ENCODE measurements around the gene PROCR.

PROCR gene

DNA sequence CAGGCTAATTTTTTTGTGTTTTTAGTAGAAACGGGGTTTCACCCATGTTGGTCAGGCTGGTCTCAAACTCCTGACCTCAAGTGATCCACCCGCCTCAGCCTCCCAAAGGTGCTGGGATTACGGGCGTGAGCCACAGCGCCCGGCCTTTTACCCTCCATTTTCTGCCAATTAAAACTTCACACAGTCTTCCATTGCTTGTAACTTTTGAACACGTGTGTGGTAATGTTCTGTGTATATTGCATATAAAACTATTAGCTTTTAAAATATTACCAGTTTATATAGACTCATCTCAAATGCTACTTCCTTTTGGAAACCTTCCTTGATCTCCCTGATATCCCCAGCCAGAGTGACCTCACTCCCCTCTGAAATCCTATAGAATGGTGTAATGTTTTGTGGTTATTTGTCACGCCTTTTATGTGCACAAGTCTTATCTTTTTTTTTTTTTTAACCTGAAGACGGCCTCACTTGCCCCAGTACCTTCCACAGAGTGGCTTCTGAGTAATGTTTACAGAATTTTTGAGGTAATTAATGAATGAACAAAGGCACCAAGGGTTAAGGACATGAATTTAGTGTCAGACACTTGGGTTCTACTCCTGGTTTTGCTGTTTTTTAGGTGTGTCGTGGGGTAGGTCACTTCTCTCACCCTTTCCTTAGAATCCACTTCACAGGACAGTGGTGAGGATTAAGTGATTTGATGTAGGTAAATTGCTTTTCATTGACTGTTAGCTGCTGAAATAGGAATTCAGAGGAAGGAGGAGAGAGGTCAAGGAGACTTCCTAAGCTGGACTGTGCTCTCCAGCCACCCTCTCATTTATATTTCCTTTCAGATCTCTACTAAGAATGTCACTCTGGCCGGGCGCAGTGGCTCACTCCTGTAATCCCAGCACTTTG lies 43.4 kb downstream of the PROCR start:
- TF ChIP-seq POLR2A (IDR thresholded peaks at IDR 0.05; ENCODE audit: extremely low read depth, insufficient read length): no peak
- TF ChIP-seq MYC (IDR thresholded peaks at IDR 0.05; ENCODE audit: low read depth, low read length): no peak
- TF ChIP-seq, protein P1, sequence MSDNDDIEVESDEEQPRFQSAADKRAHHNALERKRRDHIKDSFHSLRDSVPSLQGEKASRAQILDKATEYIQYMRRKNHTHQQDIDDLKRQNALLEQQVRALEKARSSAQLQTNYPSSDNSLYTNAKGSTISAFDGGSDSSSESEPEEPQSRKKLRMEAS (IDR thresholded peaks at IDR 0.05; ENCODE audit: low read depth, low read length): no peak
- TF ChIP-seq, protein P2, sequence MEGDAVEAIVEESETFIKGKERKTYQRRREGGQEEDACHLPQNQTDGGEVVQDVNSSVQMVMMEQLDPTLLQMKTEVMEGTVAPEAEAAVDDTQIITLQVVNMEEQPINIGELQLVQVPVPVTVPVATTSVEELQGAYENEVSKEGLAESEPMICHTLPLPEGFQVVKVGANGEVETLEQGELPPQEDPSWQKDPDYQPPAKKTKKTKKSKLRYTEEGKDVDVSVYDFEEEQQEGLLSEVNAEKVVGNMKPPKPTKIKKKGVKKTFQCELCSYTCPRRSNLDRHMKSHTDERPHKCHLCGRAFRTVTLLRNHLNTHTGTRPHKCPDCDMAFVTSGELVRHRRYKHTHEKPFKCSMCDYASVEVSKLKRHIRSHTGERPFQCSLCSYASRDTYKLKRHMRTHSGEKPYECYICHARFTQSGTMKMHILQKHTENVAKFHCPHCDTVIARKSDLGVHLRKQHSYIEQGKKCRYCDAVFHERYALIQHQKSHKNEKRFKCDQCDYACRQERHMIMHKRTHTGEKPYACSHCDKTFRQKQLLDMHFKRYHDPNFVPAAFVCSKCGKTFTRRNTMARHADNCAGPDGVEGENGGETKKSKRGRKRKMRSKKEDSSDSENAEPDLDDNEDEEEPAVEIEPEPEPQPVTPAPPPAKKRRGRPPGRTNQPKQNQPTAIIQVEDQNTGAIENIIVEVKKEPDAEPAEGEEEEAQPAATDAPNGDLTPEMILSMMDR (IDR thresholded peaks at IDR 0.05; ENCODE audit: low read depth, low read length): no peak
- no peak overlapping the region for H3K4me3 ChIP-seq (ENCODE audit: low read depth, low read length)
- DNase-seq (ENCODE audit: low read depth): peak; percentile 58

DNA sequence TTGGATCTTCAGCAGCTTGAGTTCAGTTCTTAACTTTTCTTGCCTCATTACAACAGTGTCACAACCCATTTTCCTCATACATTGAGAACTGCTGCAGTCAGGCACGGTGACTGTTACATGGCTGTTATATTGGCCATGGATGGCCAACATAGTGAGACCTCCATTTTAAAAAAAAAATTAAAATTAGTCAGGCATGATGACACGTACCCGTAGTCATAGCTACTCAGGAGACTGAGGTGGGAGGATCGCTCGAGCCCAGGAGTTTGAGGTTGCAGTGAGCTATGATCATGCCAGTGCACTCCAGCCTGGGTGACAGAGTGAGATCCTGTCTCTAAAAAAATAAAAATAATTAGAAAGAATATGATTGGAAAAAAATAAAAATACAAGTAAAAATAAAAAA lies 44.7 kb downstream of the PROCR start:
- no peak overlapping the region for H3K4me3 ChIP-seq (ENCODE audit: low read depth, low read length)
- TF ChIP-seq, protein P2 (IDR thresholded peaks at IDR 0.05; ENCODE audit: low read depth, low read length): no peak
- TF ChIP-seq MYC (IDR thresholded peaks at IDR 0.05; ENCODE audit: low read depth, low read length): no peak
- TF ChIP-seq, protein P1 (IDR thresholded peaks at IDR 0.05; ENCODE audit: low read depth, low read length): no peak
- TF ChIP-seq POLR2A (IDR thresholded peaks at IDR 0.05; ENCODE audit: extremely low read depth, insufficient read length): no peak
- DNase-seq (ENCODE audit: low read depth): no peak

- TF ChIP-seq, protein P1 (IDR thresholded peaks at IDR 0.05; ENCODE audit: low read depth, low read length): no peak
- TF ChIP-seq MYC (IDR thresholded peaks at IDR 0.05; ENCODE audit: low read depth, low read length) (no peak), POLR2A (IDR thresholded peaks at IDR 0.05; ENCODE audit: extremely low read depth, insufficient read length) (no peak)
- TF ChIP-seq, protein P2 (IDR thresholded peaks at IDR 0.05; ENCODE audit: low read depth, low read length): no peak
- no peak for DNase-seq (ENCODE audit: low read depth)
- H3K4me3 ChIP-seq (ENCODE audit: low read depth, low read length): no peak overlapping the region
These were observed 52.1 kb downstream of the PROCR start for GRCh38 chr20:35223941-35224340.

DNA sequence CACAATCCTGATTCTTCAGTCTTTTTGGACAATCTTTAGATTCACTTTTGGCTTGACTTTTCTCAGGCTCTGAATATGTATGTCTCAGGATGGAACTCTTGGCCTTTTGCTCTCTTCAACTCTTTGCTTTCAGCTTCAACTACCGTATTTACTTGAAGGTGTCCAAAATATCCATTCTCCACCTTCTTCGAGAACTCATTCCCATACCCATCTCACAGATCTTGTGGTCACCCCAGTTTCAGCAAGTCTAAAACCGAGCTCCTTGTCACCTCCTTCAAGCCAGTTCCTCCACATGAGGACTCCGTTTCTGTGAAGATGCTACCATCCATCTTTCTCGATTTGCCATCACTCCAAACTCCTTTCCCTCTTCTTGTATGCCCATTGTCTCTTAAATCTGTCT lies 52.7 kb downstream of the PROCR start:
- H3K4me3 ChIP-seq (ENCODE audit: low read depth, low read length): no peak overlapping the region
- TF ChIP-seq, protein P1 (IDR thresholded peaks at IDR 0.05; ENCODE audit: low read depth, low read length): no peak
- TF ChIP-seq MYC (IDR thresholded peaks at IDR 0.05; ENCODE audit: low read depth, low read length) (no peak), POLR2A (IDR thresholded peaks at IDR 0.05; ENCODE audit: extremely low read depth, insufficient read length) (no peak)
- TF ChIP-seq, protein P2 (IDR thresholded peaks at IDR 0.05; ENCODE audit: low read depth, low read length): no peak
- DNase-seq (ENCODE audit: low read depth): no peak

- DNase-seq (ENCODE audit: low read depth): no peak
- TF ChIP-seq, protein P2 (IDR thresholded peaks at IDR 0.05; ENCODE audit: low read depth, low read length): no peak
- TF ChIP-seq MYC (IDR thresholded peaks at IDR 0.05; ENCODE audit: low read depth, low read length): no peak
- no peak for TF ChIP-seq POLR2A (IDR thresholded peaks at IDR 0.05; ENCODE audit: extremely low read depth, insufficient read length)
- no peak overlapping the region for H3K4me3 ChIP-seq (ENCODE audit: low read depth, low read length)
These were observed 53.6 kb downstream of the PROCR start for GRCh38 chr20:35225319-35226125.

Measured in NB4 (cell line).